HEK293 (cell line): Measurements from ENCODE around the gene ARMC8.

ENCODE experiments used
- PATZ1 ChIP-seq: fragments of 450-650 bp; formaldehyde crosslinking; IDR thresholded peaks from 2 replicates; pipeline ENCODE4 v1.5.1; 2016; ENCODE audit warnings: missing biosample characterization, missing genetic modification characterization
- TF ChIP-seq, protein P1 (sequence below): fragments of 450-650 bp; formaldehyde crosslinking; IDR thresholded peaks from 2 replicates; pipeline ENCODE4 v1.5.1; 2016; ENCODE audit warnings: missing biosample characterization, missing genetic modification characterization

DNA sequence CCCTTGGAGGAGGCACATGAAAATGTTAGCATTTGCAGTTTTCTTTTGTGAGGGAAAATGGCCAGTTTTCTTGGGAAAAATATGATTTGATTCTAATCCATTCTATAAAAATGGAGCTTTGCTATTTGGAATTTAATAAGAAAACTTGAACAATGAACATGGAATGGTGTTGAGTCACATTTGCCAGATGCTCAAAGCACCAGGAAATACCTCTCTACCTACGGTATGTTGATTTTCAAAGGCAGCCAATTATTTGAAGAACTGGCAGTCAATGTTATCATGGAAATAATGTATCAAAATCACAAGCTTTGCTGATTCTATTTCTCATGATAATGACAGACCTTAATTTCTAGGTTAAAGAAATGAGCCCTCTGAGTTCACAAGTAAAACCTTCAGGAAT lies 127.7 kb downstream of the ARMC8 start:
- no peak for TF ChIP-seq PATZ1 (tag by site-specific recombination)
- TF ChIP-seq, protein P1, sequence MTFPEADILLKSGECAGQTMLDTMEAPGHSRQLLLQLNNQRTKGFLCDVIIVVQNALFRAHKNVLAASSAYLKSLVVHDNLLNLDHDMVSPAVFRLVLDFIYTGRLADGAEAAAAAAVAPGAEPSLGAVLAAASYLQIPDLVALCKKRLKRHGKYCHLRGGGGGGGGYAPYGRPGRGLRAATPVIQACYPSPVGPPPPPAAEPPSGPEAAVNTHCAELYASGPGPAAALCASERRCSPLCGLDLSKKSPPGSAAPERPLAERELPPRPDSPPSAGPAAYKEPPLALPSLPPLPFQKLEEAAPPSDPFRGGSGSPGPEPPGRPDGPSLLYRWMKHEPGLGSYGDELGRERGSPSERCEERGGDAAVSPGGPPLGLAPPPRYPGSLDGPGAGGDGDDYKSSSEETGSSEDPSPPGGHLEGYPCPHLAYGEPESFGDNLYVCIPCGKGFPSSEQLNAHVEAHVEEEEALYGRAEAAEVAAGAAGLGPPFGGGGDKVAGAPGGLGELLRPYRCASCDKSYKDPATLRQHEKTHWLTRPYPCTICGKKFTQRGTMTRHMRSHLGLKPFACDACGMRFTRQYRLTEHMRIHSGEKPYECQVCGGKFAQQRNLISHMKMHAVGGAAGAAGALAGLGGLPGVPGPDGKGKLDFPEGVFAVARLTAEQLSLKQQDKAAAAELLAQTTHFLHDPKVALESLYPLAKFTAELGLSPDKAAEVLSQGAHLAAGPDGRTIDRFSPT (tag by site-specific recombination): no peak
